Mucosa of rectum (tissue), 2 donors: ENCODE data around the gene RNF123.
"Not testable (repeated sequence)": the region's sequence is repeated elsewhere in the genome, so short reads cannot be mapped to it uniquely, and the experiment has no call there.

Source experiments
- H3K27ac ChIP-seq, 2 donors: one replicate each; pipeline ENCODE4 v1.7.0; 2013; ENCODE audit warnings: inconsistent platforms in 2 of 2, low read depth in 2 of 2, low read length in 2 of 2
- H3K27me3 ChIP-seq, 2 donors: one replicate each; pipeline ENCODE4 v1.7.0; 2013; ENCODE audit warnings: low read length in 2 of 2; ENCODE audit not compliant: control insufficient read depth in 2 of 2, insufficient read depth in 2 of 2
- H3K36me3 ChIP-seq, 2 donors: one replicate each; pipeline ENCODE4 v1.7.0; 2013; ENCODE audit warnings: low read length in 2 of 2; ENCODE audit not compliant: control insufficient read depth in 2 of 2, insufficient read depth in 2 of 2
- H3K4me1 ChIP-seq, 2 donors: one replicate each; pipeline ENCODE4 v1.7.0; 2013; ENCODE audit warnings: low read length in 2 of 2, mild to moderate bottlenecking in 1 of 2; ENCODE audit not compliant: control insufficient read depth in 2 of 2, insufficient read depth in 2 of 2
- H3K4me3 ChIP-seq, 2 donors: one replicate each; pipeline ENCODE4 v1.7.0; 2013; ENCODE audit warnings: low read length in 2 of 2
- H3K9ac ChIP-seq, 2 donors: one replicate each; pipeline ENCODE4 v1.7.0; 2013; ENCODE audit warnings: low read length in 2 of 2, low read depth in 1 of 2, mild to moderate bottlenecking in 1 of 2
- H3K9me3 ChIP-seq, 2 donors: one replicate each; pipeline ENCODE4 v1.7.0; 2013; ENCODE audit warnings: low read length in 2 of 2; ENCODE audit not compliant: control insufficient read depth in 2 of 2
- donor health status: healthy.
- donor health status: Normal muscosa, but diverticular disease.

RNF123 gene

GRCh38 chr3:49738067-49738713, 48.8 kb downstream of the RNF123 start:
- Histone ChIP-seq H3K4me3 (no peak overlapping the region), H3K36me3 (peaks cover 41 to 47% of the 10 kb centered on the region in 2 donors), H3K27ac (no peak overlapping the region), H3K27me3 (no peaks in the 10 kb centered on the region), H3K4me1 (no peaks in the 10 kb centered on the region), H3K9me3 (no peaks in the 10 kb centered on the region), H3K9ac (no peak overlapping the region)

- H3K4me3 ChIP-seq = no peak overlapping the region
- no peak overlapping the region for H3K9ac ChIP-seq
- H3K4me1 ChIP-seq = no peaks in the 10 kb centered on the region
- H3K27ac ChIP-seq = no peak overlapping the region
- H3K36me3 ChIP-seq = peaks cover 26 to 39% of the 10 kb centered on the region in 2 donors
- no peaks in the 10 kb centered on the region for H3K9me3 ChIP-seq
- H3K27me3 ChIP-seq = no peaks in the 10 kb centered on the region
Measured at GRCh38 chr3:49740427-49740826, 51.1 kb downstream of the RNF123 start.

GRCh38 chr3:49745986-49746385, 56.6 kb downstream of the RNF123 start:
- H3K27me3 ChIP-seq = no peaks in the 10 kb centered on the region
- no peaks in the 10 kb centered on the region for H3K4me1 ChIP-seq
- H3K9ac ChIP-seq = no peak overlapping the region
- H3K27ac ChIP-seq = no peak overlapping the region
- no peaks in the 10 kb centered on the region for H3K9me3 ChIP-seq
- H3K4me3 ChIP-seq = no peak overlapping the region
- H3K36me3 ChIP-seq = peaks cover 7 to 33% of the 10 kb centered on the region in 2 donors

GRCh38 chr3:49747792-49748480, 58.6 kb downstream of the RNF123 start:
- no peaks in the 10 kb centered on the region for H3K4me1 ChIP-seq
- H3K9me3 ChIP-seq = no peaks in the 10 kb centered on the region
- peaks cover 7 to 29% of the 10 kb centered on the region in 2 donors for H3K36me3 ChIP-seq
- no peak overlapping the region for H3K9ac ChIP-seq
- no peak overlapping the region for H3K4me3 ChIP-seq
- no peak overlapping the region for H3K27ac ChIP-seq
- no peaks in the 10 kb centered on the region for H3K27me3 ChIP-seq

- not testable (repeated sequence) for H3K4me1 ChIP-seq, H3K27ac ChIP-seq, H3K27me3 ChIP-seq, H3K9ac ChIP-seq, H3K4me3 ChIP-seq, H3K9me3 ChIP-seq
- peaks cover 7 to 24% of the 10 kb centered on the region in 2 donors for H3K36me3 ChIP-seq
Measured at GRCh38 chr3:49748874-49749273, 59.5 kb downstream of the RNF123 start.

- no peak overlapping the region for H3K9ac ChIP-seq
- H3K27ac ChIP-seq = no peak overlapping the region
- H3K27me3 ChIP-seq = no peaks in the 10 kb centered on the region
- H3K4me3 ChIP-seq = no peak overlapping the region
- no peaks in the 10 kb centered on the region for H3K4me1 ChIP-seq
- H3K36me3 ChIP-seq = peaks cover 7 to 21% of the 10 kb centered on the region in 2 donors
- H3K9me3 ChIP-seq = no peaks in the 10 kb centered on the region
Measured at GRCh38 chr3:49750056-49750455, 60.7 kb downstream of the RNF123 start.

GRCh38 chr3:49751501-49751900, 62.1 kb downstream of the RNF123 start:
- H3K9ac ChIP-seq = no peak overlapping the region
- H3K36me3 ChIP-seq = peaks cover 7 to 15% of the 10 kb centered on the region in 2 donors
- no peak overlapping the region for H3K4me3 ChIP-seq
- no peaks in the 10 kb centered on the region for H3K27me3 ChIP-seq
- no peaks in the 10 kb centered on the region for H3K9me3 ChIP-seq
- no peak overlapping the region for H3K27ac ChIP-seq
- no peaks in the 10 kb centered on the region for H3K4me1 ChIP-seq

GRCh38 chr3:49754536-49754935, 65.2 kb downstream of the RNF123 start:
- no peak overlapping the region for H3K9ac ChIP-seq
- peaks cover 0 to 5% of the 10 kb centered on the region in 2 donors for H3K36me3 ChIP-seq
- H3K27me3 ChIP-seq = no peaks in the 10 kb centered on the region
- H3K4me1 ChIP-seq = no peaks in the 10 kb centered on the region
- no peaks in the 10 kb centered on the region for H3K9me3 ChIP-seq
- H3K4me3 ChIP-seq = no peak overlapping the region
- no peak overlapping the region for H3K27ac ChIP-seq

GRCh38 chr3:49756036-49756435, 66.7 kb downstream of the RNF123 start:
- H3K4me1 ChIP-seq = no peaks in the 10 kb centered on the region
- no peaks in the 10 kb centered on the region for H3K27me3 ChIP-seq
- no peaks in the 10 kb centered on the region for H3K9me3 ChIP-seq
- H3K9ac ChIP-seq = no peak overlapping the region
- H3K4me3 ChIP-seq = no peak overlapping the region
- H3K27ac ChIP-seq = no peak overlapping the region
- H3K36me3 ChIP-seq = no peaks in the 10 kb centered on the region

- no peak overlapping the region for H3K4me3 ChIP-seq
- no peaks in the 10 kb centered on the region for H3K9me3 ChIP-seq
- H3K27ac ChIP-seq = no peak overlapping the region
- H3K4me1 ChIP-seq = no peaks in the 10 kb centered on the region
- H3K9ac ChIP-seq = no peak overlapping the region
- H3K27me3 ChIP-seq = no peaks in the 10 kb centered on the region
- no peaks in the 10 kb centered on the region for H3K36me3 ChIP-seq
Measured at GRCh38 chr3:49757197-49757596, 67.8 kb downstream of the RNF123 start.
